Right cardiac atrium (tissue), 5 donors: ENCODE measurements around the gene NRN1L. TPM values are rescaled to one million over a fixed set of nuclear protein-coding genes. Genes with fewer than 3 reads are reported as not detected.
A peak's percentile ranks its signal among the peaks of the same experiment; 100 is the strongest.

Experiments used
- ATAC-seq, 2 donors: fragments of 200-7000 bp; cut with Tn5 transposase; one replicate each; pipeline versions ENCODE4 v1.8.0 to v1.9.1; 2020; ENCODE audit warnings: moderate library complexity in 2 of 2, mild to moderate bottlenecking in 1 of 2
- DNase-seq, 3 donors: peaks; one replicate each; pipeline ENCODE4 v3.0.0-alpha.2; 2020
- H3K27ac ChIP-seq: one replicate; pipeline ENCODE4 v1.5.1; 2013; ENCODE audit warnings: mild to moderate bottlenecking, low read length, control low read depth, moderate library complexity
- H3K27me3 ChIP-seq: one replicate; pipeline ENCODE4 v1.6.1; 2013; ENCODE audit not compliant: control insufficient read depth, insufficient read depth
- H3K4me1 ChIP-seq: one replicate; pipeline ENCODE4 v1.6.1; 2013; ENCODE audit warnings: low read length; ENCODE audit not compliant: control insufficient read depth, insufficient read depth
- H3K4me3 ChIP-seq: one replicate; pipeline ENCODE4 v1.5.1; 2013; ENCODE audit warnings: low read length, control low read depth
- H3K9me3 ChIP-seq: one replicate; pipeline ENCODE4 v1.6.1; 2013; ENCODE audit warnings: low read length; ENCODE audit not compliant: control insufficient read depth
- WGBS: extraction: QIAGEN DNeasy Blood & Tissue Kit; methylation state at CpG from one replicate; pipeline ENCODE4 v1.1.7; 2013; 5-methylcytosine and 5-hydroxymethylcytosine counted together
- intact Hi-C, 4 donors: fragments of 100-400 bp; cut with DNase I; formaldehyde crosslinking; loops; one replicate each; pipeline versions ENCODE4 v1.11.0 to v1.14.0; 2022 to 2023
- polyA plus RNA-seq: library from polyadenylated mRNA; stranded (reverse); fragments of 200-250 nt; gene quantifications from one replicate; pipeline ENCODE4 v1.2.3, GENCODE V29; 2013
- total RNA-seq, 4 donors: library from RNA; stranded (reverse); fragmentation: NEBNext Ultra II Directional; extraction: Animal tissue kit (Norgen Biotek cat#: 25700); gene quantifications; one replicate each; pipeline ENCODE4 v1.2.1, GENCODE V29; 2021
- donor health status: healthy with polysubstance abuse.
- donor health status: DM: no; HTN: yes; CAD: no.
- donor health status: DM: no; HTN: no; CAD: no.
- donor health status: DM: no; HTN: yes; CAD: no; lungs with severe emphysema.
- donor health status: DM: yes; HTN: yes; CAD: no.

Gene NRN1L
- total and polyA plus RNA-seq, 5 donors: 0.41 to 0.53 TPM; not detected in 3

- peak within 1 kb of the TSS; percentile 95 for H3K27ac ChIP-seq
- H3K4me3 ChIP-seq: peak within 1 kb of the TSS; percentile 89
- DNase-seq (peak; percentile 97 to 99 (median 98)), ATAC-seq (peak; percentile 89 to 91)
- peaks cover 12% of the 10 kb centered on the region for H3K4me1 ChIP-seq
- intact Hi-C loops: no loop called here
- H3K9me3 ChIP-seq: no peaks in the 10 kb centered on the region
- H3K27me3 ChIP-seq: no peaks in the 10 kb centered on the region
- WGBS: under 1% methylated on average over 57 of the region's 57 CpGs
Observed at GRCh38 chr16:67846320-67847063, 38.2 kb upstream of the NRN1L start, which contains the start of gene NUTF2. Gene NUTF2, plus strand, starts transcription at chr16:67846933. Its CDS starts 18,198 bp downstream, at chr16:67865131.

- Histone ChIP-seq H3K4me1 (peaks cover 12% of the 10 kb centered on the region), H3K27me3 (no peaks in the 10 kb centered on the region), H3K27ac (peak within 1 kb of the TSS; percentile 95), H3K9me3 (no peaks in the 10 kb centered on the region), H3K4me3 (peak within 1 kb of the TSS; percentile 89)
- ATAC-seq (peak; percentile 62 to 68), DNase-seq (peak; percentile 72 to 89 (median 88))
- WGBS: under 1% methylated on average over 59 of the region's 62 CpGs
- intact Hi-C loops: no loop called here
Observed at GRCh38 chr16:67847064-67847861, 37.4 kb upstream of the NRN1L start, which contains the start of gene CENPT. Gene CENPT, minus strand, starts transcription at chr16:67847693. Its CDS starts 13,834 bp downstream, at chr16:67833859.

- peaks cover 12% of the 10 kb centered on the region for H3K4me1 ChIP-seq
- peak overlapping the region; percentile 9 for H3K27ac ChIP-seq
- intact Hi-C loops: no loop called here
- no peaks in the 10 kb centered on the region for H3K9me3 ChIP-seq
- WGBS: 90% methylated on average over 11 of the region's 11 CpGs
- DNase-seq (no peak), ATAC-seq (no peak)
- peak overlapping the region; percentile 89 for H3K4me3 ChIP-seq
- H3K27me3 ChIP-seq: no peaks in the 10 kb centered on the region
Observed at GRCh38 chr16:67848118-67848517, 36.6 kb upstream of the NRN1L start.

- Histone ChIP-seq H3K4me1 (peaks cover 19% of the 10 kb centered on the region), H3K4me3 (no peak overlapping the region), H3K27me3 (no peaks in the 10 kb centered on the region), H3K9me3 (no peaks in the 10 kb centered on the region), H3K27ac (no peak overlapping the region)
- intact Hi-C loops: no loop called here
- DNase-seq (no peak), ATAC-seq (no peak)
- over 99% methylated on average over 3 of the region's 3 CpGs for WGBS
Observed at GRCh38 chr16:67853670-67854069, 31.0 kb upstream of the NRN1L start.

- intact Hi-C loops: no loop called here
- Histone ChIP-seq H3K9me3 (no peaks in the 10 kb centered on the region), H3K4me3 (no peak overlapping the region), H3K27me3 (no peaks in the 10 kb centered on the region), H3K4me1 (peaks cover 23% of the 10 kb centered on the region), H3K27ac (peak overlapping the region; percentile 12)
- DNase-seq: no peak
- 69% methylated on average over 10 of the region's 10 CpGs for WGBS
- no peak for ATAC-seq
Observed at GRCh38 chr16:67855789-67856188, 28.9 kb upstream of the NRN1L start.

- DNase-seq (no peak), ATAC-seq (no peak)
- Histone ChIP-seq H3K9me3 (no peaks in the 10 kb centered on the region), H3K4me3 (no peak overlapping the region), H3K27ac (peak overlapping the region; percentile 85), H3K27me3 (no peaks in the 10 kb centered on the region), H3K4me1 (peaks cover 34% of the 10 kb centered on the region)
- intact Hi-C loops: no loop called here
- WGBS: 90% methylated on average over 5 of the region's 5 CpGs
Observed at GRCh38 chr16:67856927-67857546, 27.6 kb upstream of the NRN1L start.

- Histone ChIP-seq H3K27me3 (no peaks in the 10 kb centered on the region), H3K9me3 (no peaks in the 10 kb centered on the region), H3K4me3 (no peak overlapping the region), H3K4me1 (peaks cover 40% of the 10 kb centered on the region), H3K27ac (peak overlapping the region; percentile 85)
- intact Hi-C loops: no loop called here
- ATAC-seq (peak; percentile 93 to 95), DNase-seq (peak; percentile 75 to 86 (median 81))
- 20% methylated on average over 3 of the region's 3 CpGs for WGBS
Observed at GRCh38 chr16:67857547-67858233, 27.0 kb upstream of the NRN1L start.

- Histone ChIP-seq H3K9me3 (no peaks in the 10 kb centered on the region), H3K27me3 (no peaks in the 10 kb centered on the region), H3K4me1 (peaks cover 47% of the 10 kb centered on the region), H3K27ac (peak overlapping the region; percentile 85), H3K4me3 (no peak overlapping the region)
- 52% methylated on average over 4 of the region's 4 CpGs for WGBS
- ATAC-seq: peak; percentile 4 to 7
- DNase-seq: no peak
- intact Hi-C loops: no loop called here
Observed at GRCh38 chr16:67858500-67858899, 26.2 kb upstream of the NRN1L start.

- DNase-seq (no peak), ATAC-seq (no peak)
- Histone ChIP-seq H3K4me1 (peaks cover 48% of the 10 kb centered on the region), H3K4me3 (no peak overlapping the region), H3K27me3 (no peaks in the 10 kb centered on the region), H3K9me3 (no peaks in the 10 kb centered on the region), H3K27ac (peak overlapping the region; percentile 100)
- 76% methylated on average over 8 of the region's 8 CpGs for WGBS
- intact Hi-C loops: no loop called here
Observed at GRCh38 chr16:67860589-67861398, 23.9 kb upstream of the NRN1L start.

GRCh38 chr16:67861877-67862276 lies 22.8 kb upstream of the NRN1L start:
- no peak for ATAC-seq
- DNase-seq: no peak
- H3K27ac ChIP-seq: peak overlapping the region; percentile 100
- no peak overlapping the region for H3K4me3 ChIP-seq
- WGBS: 69% methylated on average over 6 of the region's 6 CpGs
- intact Hi-C loops: no loop called here
- no peaks in the 10 kb centered on the region for H3K27me3 ChIP-seq
- peaks cover 46% of the 10 kb centered on the region for H3K4me1 ChIP-seq
- no peaks in the 10 kb centered on the region for H3K9me3 ChIP-seq
